HepG2 (cell line): ENCODE data around the gene KRT33A. TPM values are rescaled to one million over a fixed set of nuclear protein-coding genes. Genes with fewer than 3 reads are reported as not detected.

ENCODE experiments used
- ATAC-seq: fragments of 200-7000 bp; cut with Tn5 transposase; 3 replicates; pipeline ENCODE4 v1.9.1; 2020; ENCODE audit warnings: mild to moderate bottlenecking, moderate library complexity
- BruUV-seq: library from RNA; stranded (reverse); fragments of 400-500 nt; replicated peaks from 2 replicates; lab custom pipeline; 2021; lab: Mats Ljungman, UMichigan
- CTCF ChIA-PET: fragments of 300-600 bp; formaldehyde crosslinking; extraction: SDS; loops from one replicate; lab custom pipeline; 2021; ENCODE audit warnings: low total read pairs, inconsistent platforms, low intra/inter-chr PET ratio; lab: Yijun Ruan, JAX
- POLR2A ChIA-PET: fragments of 350-600 bp; sonication (Branson Sonifier 250); formaldehyde crosslinking; loops from one replicate; lab custom pipeline; 2020; ENCODE audit warnings: antibody characterized with exemption, inconsistent platforms; lab: Yijun Ruan, JAX
- DNase-seq: peaks from one replicate; pipeline ENCODE4 v3.0.0-alpha.2; 2015; ENCODE audit warnings: low spot score
- FAIRE-seq: peaks from 3 replicates; lab custom pipeline; 2011; peaks lifted over from hg19 to GRCh38; lab: Jason Lieb, UNC
- H2AFZ ChIP-seq: one replicate; pipeline ENCODE4 v1.6.1; 2011; ENCODE audit warnings: low read length, inconsistent platforms
- H3K27ac ChIP-seq: fragments of 300-600 bp; 3 replicates; pipeline ENCODE4 v1.8.0; 2011; ENCODE audit warnings: mixed run types, mild to moderate bottlenecking, mixed read lengths, low read length, inconsistent platforms; ENCODE audit not compliant: insufficient read depth; ENCODE audit errors: extremely low read length
- H3K27me3 ChIP-seq, 2 experiments: fragments of 200-600 bp in 1 of 2; 2 replicates in 1 of 2; 3 replicates in 1 of 2; pipeline versions ENCODE4 v1.6.0 to v1.8.0; 2011; ENCODE audit warnings: low read length in 2 of 2, mild to moderate bottlenecking in 2 of 2, moderate library complexity in 2 of 2, inconsistent platforms in 1 of 2; ENCODE audit not compliant: insufficient read depth in 2 of 2, control insufficient read depth in 1 of 2
- H3K36me3 ChIP-seq, 2 experiments: fragments of 200-600 bp in 1 of 2; replicated peaks in 1 of 2; 2 replicates in 1 of 2; 3 replicates in 1 of 2; pipeline versions ENCODE4 v1.5.1 to v1.8.0; 2011; ENCODE audit warnings: low read length in 2 of 2, inconsistent platforms in 1 of 2; ENCODE audit not compliant: insufficient read depth in 2 of 2, control insufficient read depth in 1 of 2
- H3K4me1 ChIP-seq: 2 replicates; pipeline ENCODE4 v1.5.1; 2012; ENCODE audit warnings: low read length, inconsistent platforms; ENCODE audit not compliant: insufficient read depth
- H3K4me2 ChIP-seq: 2 replicates; pipeline ENCODE4 v1.6.0; 2011; ENCODE audit warnings: low read depth, low read length, inconsistent platforms
- H3K4me3 ChIP-seq, 3 experiments: fragments of 200-600 bp in 1 of 3; sonication (generic), shearing (Covaris generic) in 1 of 3; replicated peaks in 1 of 3; 2 replicates each; pipeline ENCODE4 v1.5.1; 2011 to 2016; ENCODE audit warnings: low read length in 3 of 3, inconsistent platforms in 2 of 3, low read depth in 2 of 3, mild to moderate bottlenecking in 2 of 3, control low read depth in 1 of 3, mixed read lengths in 1 of 3; ENCODE audit not compliant: insufficient read depth in 1 of 3
- H3K79me2 ChIP-seq: one replicate; pipeline ENCODE4 v1.6.1; 2011; ENCODE audit warnings: low read length, inconsistent platforms; ENCODE audit not compliant: insufficient read depth
- H3K9ac ChIP-seq: 2 replicates; pipeline ENCODE4 v1.6.0; 2011; ENCODE audit warnings: mild to moderate bottlenecking, low read depth, low read length, inconsistent platforms; ENCODE audit not compliant: insufficient read depth
- H3K9me3 ChIP-seq: 2 replicates; pipeline ENCODE4 v1.5.1; 2012; ENCODE audit warnings: mild to moderate bottlenecking, low read length
- H4K20me1 ChIP-seq: 2 replicates; pipeline ENCODE4 v1.6.0; 2011; ENCODE audit warnings: inconsistent platforms, mild to moderate bottlenecking, low read length, moderate library complexity; ENCODE audit not compliant: insufficient read depth
- DMAP1 ChIP-seq: IDR thresholded peaks from 2 replicates; pipeline ENCODE4 v1.6.1; 2016
- POLR2A ChIP-seq, 2 experiments: IDR thresholded peaks; 2 replicates each; pipeline ENCODE4 v1.6.1; 2011; ENCODE audit warnings: low read depth in 2 of 2, low read length in 2 of 2, mild to moderate bottlenecking in 1 of 2, moderate library complexity in 1 of 2; ENCODE audit not compliant: insufficient read depth in 1 of 2
- ZNF224 ChIP-seq: sonication (generic); formaldehyde crosslinking; IDR thresholded peaks from 2 replicates; pipeline ENCODE4 v1.5.0; 2020; ENCODE audit warnings: mild to moderate bottlenecking, missing genetic modification reagents
- WGBS: methylation state at CpG from one replicate; pipeline ENCODE4 v1.1.6; 2017; ENCODE audit warnings: low lambda C conversion rate; 5-methylcytosine and 5-hydroxymethylcytosine counted together
- in situ Hi-C: cut with HindIII; loops from 2 replicates; pipeline ENCODE4 v1.10.0; 2017; ENCODE audit warnings: low pct_unique_long_range_greater_than_20kb; ENCODE audit not compliant: extremely low pct_ligation_motif_present
- intact Hi-C: fragments of 100-400 bp; cut with micrococcal nuclease; formaldehyde crosslinking; loops from one replicate; pipeline ENCODE4 v1.10.0; 2022; ENCODE audit not compliant: unreplicated experiment
- polyA plus RNA-seq, 8 experiments: library from polyadenylated mRNA; depleted of rRNA in 3 of 8; stranded (reverse) in 7 of 8; unstranded in 1 of 8; fragments of >200 nt; fragmentation: Illumina TruSeq in 4 of 8; extraction: Trizol in 4 of 8; gene quantifications; 2 replicates each; pipeline versions ENCODE4 v1.2.1 to v1.2.3, GENCODE V29; 2011 to 2016; ENCODE audit warnings: low read depth in 4 of 8, missing spikeins in 1 of 8, mixed read lengths in 1 of 8; ENCODE audit not compliant: insufficient read depth in 1 of 8
- total RNA-seq, 5 experiments: library from RNA; depleted of rRNA; stranded (reverse); fragments of >200 nt; fragmentation: Illumina TruSeq; extraction: Trizol; gene quantifications; 2 replicates each; pipeline ENCODE4 v1.2.3, GENCODE V29; 2016; ENCODE audit warnings: low read depth in 1 of 5
- TF ChIP-seq, protein P1 (sequence below): sonication (generic); formaldehyde crosslinking; IDR thresholded peaks from 2 replicates; pipeline ENCODE4 v1.4.0; 2020; ENCODE audit warnings: low read depth, mild to moderate bottlenecking, missing genetic modification reagents
- TF ChIP-seq, protein P2 (sequence below): sonication (generic); formaldehyde crosslinking; IDR thresholded peaks from 2 replicates; pipeline ENCODE4 v1.4.0; 2020; ENCODE audit warnings: mild to moderate bottlenecking, missing genetic modification reagents
- TF ChIP-seq, protein P3 (sequence below): sonication (generic); formaldehyde crosslinking; IDR thresholded peaks from 2 replicates; pipeline ENCODE4 v1.5.0; 2020; ENCODE audit warnings: missing genetic modification reagents

KRT33A gene
- total and polyA plus RNA-seq, 2 of the 13 experiments (the other 11 are each of a cell fraction or from before 2014, with no cell fraction given) = not detected

DNA sequence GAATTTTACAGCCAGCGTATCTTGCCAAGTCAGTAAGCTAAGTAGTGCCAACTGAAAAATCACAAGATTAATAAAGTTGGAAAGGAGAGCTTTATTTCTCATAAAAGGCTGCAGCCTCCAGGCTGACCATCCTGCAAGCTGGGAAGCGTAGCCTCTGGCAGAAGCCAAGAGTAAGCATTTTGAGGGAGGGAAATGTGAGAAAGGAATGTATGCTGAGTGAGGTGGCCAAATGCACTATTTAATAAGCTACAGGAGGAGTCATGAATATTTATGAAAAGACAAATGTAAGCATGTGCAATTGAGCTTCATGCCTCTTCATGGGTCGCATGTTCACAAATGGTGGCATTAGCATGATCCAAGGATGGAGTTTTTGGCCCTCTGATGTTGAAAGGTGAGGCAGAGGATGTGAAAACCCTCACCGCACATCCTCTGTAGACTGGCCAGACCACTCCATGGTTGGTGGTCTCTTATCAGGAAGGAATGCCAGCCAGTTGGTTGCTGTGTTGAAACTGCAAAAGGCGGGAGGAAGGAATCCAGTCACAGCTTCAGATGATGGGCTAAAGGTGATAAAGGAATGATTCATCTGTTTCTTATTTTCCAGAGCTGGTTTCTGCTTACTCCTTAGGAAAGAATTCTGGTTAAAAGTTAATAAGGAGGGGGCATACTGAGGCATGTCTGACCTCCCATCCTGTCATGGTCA, 9.8 kb upstream of the KRT33A start:
- no peak for FAIRE-seq
- 35% methylated on average over 5 of the region's 5 CpGs for WGBS
- Histone ChIP-seq H3K27me3 (no peaks in the 10 kb centered on the region; a peak in 1 of 5 replicates), H3K9me3 (no peaks in the 10 kb centered on the region), H4K20me1 (no peaks in the 10 kb centered on the region), H3K9ac (no peak overlapping the region), H3K27ac (no peak overlapping the region), H3K4me2 (no peak overlapping the region), H3K36me3 (no peaks in the 10 kb centered on the region), H2AFZ (no peak overlapping the region), H3K4me3 (no peak overlapping the region), H3K79me2 (no peaks in the 10 kb centered on the region), H3K4me1 (peaks cover 8% of the 10 kb centered on the region; the same call in 1 of the 2 replicates)
- TF ChIP-seq POLR2A (IDR thresholded peaks at IDR 0.05; ENCODE audit: insufficient read depth in 1 of 2, low read depth in 2 of 2, low read length in 2 of 2) (no peak), DMAP1 (no peak), ZNF224 (CRISPR knock-in tag) (no peak)
- TF ChIP-seq, protein P1, sequence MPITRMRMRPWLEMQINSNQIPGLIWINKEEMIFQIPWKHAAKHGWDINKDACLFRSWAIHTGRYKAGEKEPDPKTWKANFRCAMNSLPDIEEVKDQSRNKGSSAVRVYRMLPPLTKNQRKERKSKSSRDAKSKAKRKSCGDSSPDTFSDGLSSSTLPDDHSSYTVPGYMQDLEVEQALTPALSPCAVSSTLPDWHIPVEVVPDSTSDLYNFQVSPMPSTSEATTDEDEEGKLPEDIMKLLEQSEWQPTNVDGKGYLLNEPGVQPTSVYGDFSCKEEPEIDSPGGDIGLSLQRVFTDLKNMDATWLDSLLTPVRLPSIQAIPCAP (CRISPR knock-in tag) = no peak
- TF ChIP-seq, protein P2, sequence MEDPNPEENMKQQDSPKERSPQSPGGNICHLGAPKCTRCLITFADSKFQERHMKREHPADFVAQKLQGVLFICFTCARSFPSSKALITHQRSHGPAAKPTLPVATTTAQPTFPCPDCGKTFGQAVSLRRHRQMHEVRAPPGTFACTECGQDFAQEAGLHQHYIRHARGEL (CRISPR knock-in tag) = no peak
- TF ChIP-seq, protein P3, sequence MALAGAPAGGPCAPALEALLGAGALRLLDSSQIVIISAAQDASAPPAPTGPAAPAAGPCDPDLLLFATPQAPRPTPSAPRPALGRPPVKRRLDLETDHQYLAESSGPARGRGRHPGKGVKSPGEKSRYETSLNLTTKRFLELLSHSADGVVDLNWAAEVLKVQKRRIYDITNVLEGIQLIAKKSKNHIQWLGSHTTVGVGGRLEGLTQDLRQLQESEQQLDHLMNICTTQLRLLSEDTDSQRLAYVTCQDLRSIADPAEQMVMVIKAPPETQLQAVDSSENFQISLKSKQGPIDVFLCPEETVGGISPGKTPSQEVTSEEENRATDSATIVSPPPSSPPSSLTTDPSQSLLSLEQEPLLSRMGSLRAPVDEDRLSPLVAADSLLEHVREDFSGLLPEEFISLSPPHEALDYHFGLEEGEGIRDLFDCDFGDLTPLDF (CRISPR knock-in tag) = no peak
- POLR2A ChIA-PET = no interaction called here
- DNase-seq = no peak
- in situ Hi-C loops (no loop called here), intact Hi-C loops (no loop called here)
- no peak for ATAC-seq
- BruUV-seq = no TSS peak
- CTCF ChIA-PET = no interaction called here
